ENCODE data around the gene SPATA12. TPM values are rescaled to one million over a fixed set of nuclear protein-coding genes. Genes with fewer than 3 reads are reported as not detected.

SPATA12 gene
- total RNA-seq, 2 donors from 2014 or later, result not detected

DNA sequence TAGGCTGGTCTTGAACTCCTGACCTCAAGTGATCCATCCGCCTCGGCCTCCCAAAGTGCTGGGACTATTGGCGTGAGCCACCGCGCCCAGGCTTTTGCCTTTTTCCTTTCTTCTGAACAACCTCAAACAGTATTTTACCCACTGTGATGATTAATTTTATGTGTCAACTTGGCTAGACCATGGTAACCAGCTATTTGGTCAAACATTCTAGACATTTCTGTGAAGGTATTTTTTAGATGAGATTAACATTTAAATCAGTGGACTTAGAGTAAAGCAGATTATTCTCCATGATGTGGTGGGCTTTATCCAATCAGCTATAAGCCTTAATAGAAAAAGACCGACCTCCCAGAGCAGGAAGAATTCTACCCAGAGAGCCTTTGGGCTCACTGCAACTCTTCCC is 6.0 kb downstream of the SPATA12 start:
- no peak for TF ChIP-seq POLR2A (IDR thresholded peaks at IDR 0.05)
- TF ChIP-seq, protein P1, sequence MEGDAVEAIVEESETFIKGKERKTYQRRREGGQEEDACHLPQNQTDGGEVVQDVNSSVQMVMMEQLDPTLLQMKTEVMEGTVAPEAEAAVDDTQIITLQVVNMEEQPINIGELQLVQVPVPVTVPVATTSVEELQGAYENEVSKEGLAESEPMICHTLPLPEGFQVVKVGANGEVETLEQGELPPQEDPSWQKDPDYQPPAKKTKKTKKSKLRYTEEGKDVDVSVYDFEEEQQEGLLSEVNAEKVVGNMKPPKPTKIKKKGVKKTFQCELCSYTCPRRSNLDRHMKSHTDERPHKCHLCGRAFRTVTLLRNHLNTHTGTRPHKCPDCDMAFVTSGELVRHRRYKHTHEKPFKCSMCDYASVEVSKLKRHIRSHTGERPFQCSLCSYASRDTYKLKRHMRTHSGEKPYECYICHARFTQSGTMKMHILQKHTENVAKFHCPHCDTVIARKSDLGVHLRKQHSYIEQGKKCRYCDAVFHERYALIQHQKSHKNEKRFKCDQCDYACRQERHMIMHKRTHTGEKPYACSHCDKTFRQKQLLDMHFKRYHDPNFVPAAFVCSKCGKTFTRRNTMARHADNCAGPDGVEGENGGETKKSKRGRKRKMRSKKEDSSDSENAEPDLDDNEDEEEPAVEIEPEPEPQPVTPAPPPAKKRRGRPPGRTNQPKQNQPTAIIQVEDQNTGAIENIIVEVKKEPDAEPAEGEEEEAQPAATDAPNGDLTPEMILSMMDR (IDR thresholded peaks at IDR 0.05), result no peak
- H3K4me1 ChIP-seq, result no peaks in the 10 kb centered on the region
- DNase-seq (no peak), ATAC-seq (no peak)
- H3K27ac ChIP-seq, result no peak overlapping the region
- no peak overlapping the region for H3K4me3 ChIP-seq
- intact Hi-C loops (cut with DNase I), result no loop called here
- H3K36me3 ChIP-seq (replicated peaks in 1 of 2; ENCODE audit: insufficient read depth in 1 of 2, low read depth in 2 of 2), result no peaks in the 10 kb centered on the region
- no peaks in the 10 kb centered on the region for H3K9me3 ChIP-seq
- 94 to 96% methylated on average over 6 of the region's 6 CpGs for WGBS, 2 donors
- no peaks in the 10 kb centered on the region for H3K27me3 ChIP-seq

DNA sequence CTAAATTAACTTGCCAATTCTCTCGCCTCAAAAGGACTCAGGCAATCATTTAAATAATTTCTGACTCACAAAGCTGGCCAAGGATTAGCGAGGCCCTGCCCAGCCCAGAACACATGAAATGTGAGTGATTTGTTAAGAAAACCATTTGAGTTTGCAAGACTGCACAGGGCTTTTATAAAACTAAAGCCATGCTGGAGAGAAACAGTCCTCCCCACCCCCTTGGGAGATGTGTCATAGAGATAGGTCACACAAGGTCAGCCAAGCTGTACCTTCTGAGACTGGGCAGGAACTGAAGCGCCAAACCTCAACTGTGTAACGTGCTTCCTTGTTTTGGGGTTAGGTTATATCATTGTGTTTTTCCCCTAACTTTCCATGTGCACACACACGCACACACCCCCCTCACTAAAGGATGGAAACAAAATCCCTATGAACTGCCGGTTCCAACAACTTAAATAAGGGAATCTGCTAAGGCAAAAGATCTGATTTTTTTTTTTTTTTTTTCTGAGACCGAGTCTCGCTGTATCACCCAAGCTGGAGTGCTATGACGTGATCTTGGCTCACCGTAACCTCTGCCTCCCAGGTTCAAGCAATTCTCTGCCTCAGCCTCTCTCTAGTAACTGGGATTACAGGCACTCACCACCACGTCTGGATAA is 8.1 kb downstream of the SPATA12 start:
- DNase-seq, result peak in 3 of 4 donors; percentile 16 to 53 (median 18)
- 58 to 64% methylated on average over 11 of the region's 11 CpGs for WGBS, 2 donors

DNA sequence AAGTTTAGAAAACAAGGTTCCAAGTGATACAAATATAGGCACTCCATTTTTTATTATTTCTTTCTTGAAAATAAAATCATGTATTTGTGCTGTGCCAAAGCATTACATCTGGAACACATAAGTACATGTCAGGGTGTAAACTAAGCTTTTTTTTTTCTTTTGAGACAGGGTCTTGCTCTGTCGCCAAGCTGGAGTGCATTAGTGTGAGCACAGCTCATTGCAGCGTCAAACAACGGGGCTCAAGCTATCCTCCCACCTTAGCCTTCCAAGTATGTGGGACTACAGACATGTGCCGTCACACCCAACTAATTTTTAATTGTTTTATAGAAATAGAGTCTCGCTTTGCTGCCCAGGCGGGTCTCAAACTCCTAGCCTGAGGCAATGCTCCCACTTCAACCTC is 9.0 kb downstream of the SPATA12 start:
- TF ChIP-seq, protein P1 (IDR thresholded peaks at IDR 0.05), result no peak
- TF ChIP-seq POLR2A (IDR thresholded peaks at IDR 0.05), result no peak
- DNase-seq, result no peak
- no peak for ATAC-seq
- Histone ChIP-seq H3K36me3 (replicated peaks in 1 of 2; ENCODE audit: insufficient read depth in 1 of 2, low read depth in 2 of 2) (no peaks in the 10 kb centered on the region), H3K4me1 (no peaks in the 10 kb centered on the region), H3K9me3 (no peaks in the 10 kb centered on the region), H3K27me3 (no peaks in the 10 kb centered on the region), H3K27ac (no peak overlapping the region), H3K4me3 (no peak overlapping the region)
- intact Hi-C loops (cut with DNase I), result no loop called here
- WGBS, 2 donors, result 76 to 91% methylated on average over 5 to 6 of the region's 6 CpGs

More for the DNA sequence above, 8.1 kb downstream of the SPATA12 start:
- Histone ChIP-seq H3K9me3 (no peaks in the 10 kb centered on the region), H3K27ac (peak overlapping the region in 3 of 4 donors; percentile 9 to 59 (median 50)), H3K4me3 (no peak overlapping the region), H3K4me1 (no peaks in the 10 kb centered on the region), H3K36me3 (replicated peaks in 1 of 2; ENCODE audit: insufficient read depth in 1 of 2, low read depth in 2 of 2) (no peaks in the 10 kb centered on the region), H3K27me3 (no peaks in the 10 kb centered on the region)
- no peak for TF ChIP-seq POLR2A (IDR thresholded peaks at IDR 0.05)
- TF ChIP-seq, protein P1 (IDR thresholded peaks at IDR 0.05), result no peak
- intact Hi-C loops (cut with DNase I), result no loop called here
- peak; percentile 66 for ATAC-seq

DNA sequence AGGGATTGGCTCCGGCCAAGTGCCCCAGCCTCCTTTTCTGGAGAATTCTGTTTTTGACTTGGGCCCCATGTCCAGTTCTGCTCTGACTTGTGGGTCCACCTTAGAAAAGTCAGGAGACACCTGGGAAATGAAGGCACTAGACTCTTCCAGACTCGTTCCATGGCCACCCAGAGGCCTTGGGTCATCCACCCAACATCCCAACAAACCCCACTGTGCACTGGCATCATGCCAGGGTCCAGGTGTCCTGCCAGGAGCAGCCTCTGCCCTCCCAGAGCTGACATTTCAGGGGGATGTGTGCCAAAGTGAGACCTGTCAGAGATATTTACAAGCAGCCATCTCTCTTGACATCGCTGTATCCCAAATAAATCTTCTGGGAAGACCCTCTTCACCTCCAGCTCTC is 13.2 kb downstream of the SPATA12 start:
- Histone ChIP-seq H3K4me3 (no peak overlapping the region), H3K36me3 (replicated peaks in 1 of 2; ENCODE audit: insufficient read depth in 1 of 2, low read depth in 2 of 2) (no peaks in the 10 kb centered on the region), H3K27me3 (no peaks in the 10 kb centered on the region), H3K4me1 (peaks cover 16% of the 10 kb centered on the region), H3K27ac (no peak overlapping the region), H3K9me3 (no peaks in the 10 kb centered on the region)
- no peak for ATAC-seq
- WGBS, 2 donors, result 83 to 86% methylated on average over 2 to 3 of the region's 3 CpGs
- intact Hi-C loops (cut with DNase I), result no loop called here
- no peak for DNase-seq
- TF ChIP-seq, protein P1 (IDR thresholded peaks at IDR 0.05), result no peak
- no peak for TF ChIP-seq POLR2A (IDR thresholded peaks at IDR 0.05)

DNA sequence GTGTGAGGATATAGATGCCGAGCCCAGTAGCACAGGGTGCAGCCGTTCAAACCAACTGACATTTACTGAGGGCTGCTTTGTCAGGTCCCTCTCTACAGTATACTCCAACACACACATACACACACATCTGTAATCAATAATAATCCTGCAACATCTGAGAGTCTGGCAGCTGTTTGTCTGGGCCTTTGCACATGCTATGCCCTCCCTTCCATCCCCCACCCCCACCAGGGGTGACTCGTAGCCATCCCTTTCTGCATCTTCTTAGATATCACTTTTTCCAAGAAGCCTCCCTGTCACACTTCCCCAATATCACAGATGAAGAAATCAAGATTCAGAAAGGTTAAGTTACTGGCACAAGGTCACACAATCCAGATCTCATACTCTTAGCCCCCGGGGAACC is 13.7 kb downstream of the SPATA12 start:
- ATAC-seq (no peak), DNase-seq (no peak)
- Histone ChIP-seq H3K27me3 (no peaks in the 10 kb centered on the region), H3K36me3 (replicated peaks in 1 of 2; ENCODE audit: insufficient read depth in 1 of 2, low read depth in 2 of 2) (no peaks in the 10 kb centered on the region), H3K27ac (no peak overlapping the region), H3K9me3 (no peaks in the 10 kb centered on the region), H3K4me1 (peaks cover 16% of the 10 kb centered on the region), H3K4me3 (no peak overlapping the region)
- TF ChIP-seq, protein P1 (IDR thresholded peaks at IDR 0.05), result no peak
- TF ChIP-seq POLR2A (IDR thresholded peaks at IDR 0.05), result no peak
- intact Hi-C loops (cut with DNase I), result no loop called here
- 87 to 90% methylated on average over 4 of the region's 4 CpGs for WGBS, 2 donors
